ENCODE measurements around the gene TYW3.
"Not testable (repeated sequence)": the region's sequence is repeated elsewhere in the genome, so short reads cannot be mapped to it uniquely, and the experiment has no call there.

TYW3 gene

GRCh38 chr1:74731399-74732052 lies 1.4 kb upstream of the TYW3 start:
- no peak for DNase-seq (ENCODE audit: low read depth)

GRCh38 chr1:74732071-74732946 lies 643 bp upstream of the TYW3 start:
- DNase-seq (ENCODE audit: low read depth), result not testable (repeated sequence)

- DNase-seq (ENCODE audit: low read depth), result peak; percentile 63
These were observed 892 bp downstream of the TYW3 start for GRCh38 chr1:74733604-74734484.

- no peak for DNase-seq (ENCODE audit: low read depth)
These were observed 4.4 kb downstream of the TYW3 start for GRCh38 chr1:74737333-74737732.

GRCh38 chr1:74740307-74740980 lies 7.5 kb downstream of the TYW3 start:
- DNase-seq (ENCODE audit: low read depth), result not testable (repeated sequence)

GRCh38 chr1:74745247-74745646 lies 12.3 kb downstream of the TYW3 start:
- not testable (repeated sequence) for DNase-seq (ENCODE audit: low read depth)

- no peak for DNase-seq (ENCODE audit: low read depth)
These were observed 16.0 kb downstream of the TYW3 start for GRCh38 chr1:74748960-74749359.

- no peak for DNase-seq (ENCODE audit: low read depth)
These were observed 20.2 kb downstream of the TYW3 start for GRCh38 chr1:74753104-74753503.

- no peak for DNase-seq (ENCODE audit: low read depth)
These were observed 22.5 kb downstream of the TYW3 start for GRCh38 chr1:74755475-74755874.

GRCh38 chr1:74756650-74757049 lies 23.7 kb downstream of the TYW3 start:
- DNase-seq (ENCODE audit: low read depth), result not testable (repeated sequence)

GRCh38 chr1:74763807-74764206 lies 30.9 kb downstream of the TYW3 start:
- DNase-seq (ENCODE audit: low read depth), result no peak

GRCh38 chr1:74766579-74766978 lies 33.6 kb downstream of the TYW3 start:
- DNase-seq (ENCODE audit: low read depth), result no peak

- no peak for DNase-seq (ENCODE audit: low read depth)
These were observed 34.5 kb downstream of the TYW3 start for GRCh38 chr1:74767490-74767889.

GRCh38 chr1:74771913-74772515 lies 39.1 kb downstream of the TYW3 start:
- peak; percentile 30 for DNase-seq (ENCODE audit: low read depth)

- DNase-seq (ENCODE audit: low read depth), result no peak
These were observed 40.0 kb downstream of the TYW3 start for GRCh38 chr1:74772945-74773344.

GRCh38 chr1:74773582-74773981 lies 40.6 kb downstream of the TYW3 start:
- DNase-seq (ENCODE audit: low read depth), result no peak

- no peak for DNase-seq (ENCODE audit: low read depth)
These were observed 42.8 kb downstream of the TYW3 start for GRCh38 chr1:74775735-74776134.

GRCh38 chr1:74777525-74777924 lies 44.6 kb downstream of the TYW3 start:
- DNase-seq (ENCODE audit: low read depth), result no peak

GRCh38 chr1:74779750-74780149 lies 46.8 kb downstream of the TYW3 start:
- no peak for DNase-seq (ENCODE audit: low read depth)

- no peak for DNase-seq (ENCODE audit: low read depth)
These were observed 47.6 kb downstream of the TYW3 start for GRCh38 chr1:74780594-74780993.

GRCh38 chr1:74785944-74786343 lies 53.0 kb downstream of the TYW3 start:
- DNase-seq (ENCODE audit: low read depth), result no peak
